ENCODE data around the gene SF1. TPM values are rescaled to one million over a fixed set of nuclear protein-coding genes. Genes with fewer than 3 reads are reported as not detected.

SF1 gene
- total RNA-seq, 1 donor from 2014 or later: 140 TPM

GRCh38 chr11:64753380-64754123, 24.8 kb downstream of the SF1 start:
- Histone ChIP-seq H3K9me3 (ENCODE audit: low read depth) (no peaks in the 10 kb centered on the region), H4K20me1 (ENCODE audit: low read depth) (no peaks in the 10 kb centered on the region)
- no peaks in the 10 kb centered on the region for H3K36me3 Mint-ChIP-seq

GRCh38 chr11:64753019-64753379, 25.3 kb downstream of the SF1 start:
- H3F3A ChIP-seq (ENCODE audit: low read depth): peaks cover 6% of the 10 kb centered on the region
- no peak overlapping the region for H2AFZ ChIP-seq (replicated peaks)
- H3K9me3 Mint-ChIP-seq: no peaks in the 10 kb centered on the region
- H3K27me3 ChIP-seq: no peaks in the 10 kb centered on the region
- no peak for TF ChIP-seq CTCF (IDR thresholded peaks at IDR 0.05)
- no peak for TF ChIP-seq EZH2phosphoT487 (IDR thresholded peaks at IDR 0.05)
- TF ChIP-seq EZH2 (IDR thresholded peaks at IDR 0.05): no peak
- H3K4me2 ChIP-seq: no peak overlapping the region
- no peak overlapping the region for H3K4me3 Mint-ChIP-seq
- peak overlapping the region; percentile 46 for H3K27ac Mint-ChIP-seq
- no peak for DNase-seq (ENCODE audit: low spot score)
- no peaks in the 10 kb centered on the region for H4K20me1 ChIP-seq (ENCODE audit: low read depth)
- H3K4me1 Mint-ChIP-seq: peaks cover 9% of the 10 kb centered on the region
- no peaks in the 10 kb centered on the region for H3K9me3 ChIP-seq (ENCODE audit: low read depth)
- no peaks in the 10 kb centered on the region for H3K36me3 Mint-ChIP-seq
- peaks cover 9% of the 10 kb centered on the region for H3K27me3 Mint-ChIP-seq (ENCODE audit: insufficient read depth, low read depth)
- no peaks in the 10 kb centered on the region for H3K4me1 ChIP-seq
- H3K27ac ChIP-seq: no peak overlapping the region
- H3K4me3 ChIP-seq: no peak overlapping the region
- H3K36me3 ChIP-seq: no peaks in the 10 kb centered on the region
- no peaks in the 10 kb centered on the region for H3K79me2 ChIP-seq (ENCODE audit: low read depth)
- H3K9ac ChIP-seq: no peak overlapping the region

More at GRCh38 chr11:64753380-64754123, 24.8 kb downstream of the SF1 start:
- no peak overlapping the region for H3K4me3 Mint-ChIP-seq
- no peaks in the 10 kb centered on the region for H3K36me3 ChIP-seq
- H3K27ac Mint-ChIP-seq: no peak overlapping the region
- no peak overlapping the region for H3K9ac ChIP-seq
- no peaks in the 10 kb centered on the region for H3K79me2 ChIP-seq (ENCODE audit: low read depth)
- no peak overlapping the region for H3K27ac ChIP-seq
- no peaks in the 10 kb centered on the region for H3K27me3 ChIP-seq
- no peak overlapping the region for H3K4me3 ChIP-seq
- no peak overlapping the region for H2AFZ ChIP-seq (replicated peaks)
- peaks cover under 1% of the 10 kb centered on the region for H3F3A ChIP-seq (ENCODE audit: low read depth)
- DNase-seq (ENCODE audit: low spot score): no peak
- TF ChIP-seq EZH2phosphoT487 (IDR thresholded peaks at IDR 0.05) (no peak), EZH2 (IDR thresholded peaks at IDR 0.05) (no peak), CTCF (IDR thresholded peaks at IDR 0.05) (no peak)
- peaks cover 9% of the 10 kb centered on the region for H3K4me1 Mint-ChIP-seq
- H3K27me3 Mint-ChIP-seq (ENCODE audit: insufficient read depth, low read depth): peaks cover 9% of the 10 kb centered on the region
- H3K4me2 ChIP-seq: no peak overlapping the region
- no peaks in the 10 kb centered on the region for H3K4me1 ChIP-seq
- H3K9me3 Mint-ChIP-seq: no peaks in the 10 kb centered on the region

- Mint-ChIP-seq H3K4me3 (no peak overlapping the region), H3K27ac (no peak overlapping the region), H3K4me1 (peaks cover 9% of the 10 kb centered on the region), H3K27me3 (ENCODE audit: insufficient read depth, low read depth) (peaks cover 6% of the 10 kb centered on the region), H3K36me3 (no peaks in the 10 kb centered on the region), H3K9me3 (no peaks in the 10 kb centered on the region)
- Histone ChIP-seq H3K4me1 (no peaks in the 10 kb centered on the region), H3K36me3 (no peaks in the 10 kb centered on the region), H3K4me2 (no peak overlapping the region), H3K79me2 (ENCODE audit: low read depth) (no peaks in the 10 kb centered on the region), H2AFZ (replicated peaks) (no peak overlapping the region), H3K27me3 (no peaks in the 10 kb centered on the region), H3K4me3 (no peak overlapping the region), H3K9ac (no peak overlapping the region), H3K27ac (no peak overlapping the region), H4K20me1 (ENCODE audit: low read depth) (no peaks in the 10 kb centered on the region), H3K9me3 (ENCODE audit: low read depth) (no peaks in the 10 kb centered on the region), H3F3A (ENCODE audit: low read depth) (peaks cover 9% of the 10 kb centered on the region)
- no peak for TF ChIP-seq EZH2phosphoT487 (IDR thresholded peaks at IDR 0.05)
- TF ChIP-seq EZH2 (IDR thresholded peaks at IDR 0.05): no peak
- TF ChIP-seq CTCF (IDR thresholded peaks at IDR 0.05): no peak
- no peak for DNase-seq (ENCODE audit: low spot score)
Observed at GRCh38 chr11:64752175-64752970, 26.0 kb downstream of the SF1 start.

All from neural progenitor cell (in vitro differentiated cells).